ENCODE measurements around the gene ZSWIM3.
A peak's percentile ranks its signal among the peaks of the same experiment; 100 is the strongest.
"Not testable (repeated sequence)": the region's sequence is repeated elsewhere in the genome, so short reads cannot be mapped to it uniquely, and the experiment has no call there.

The ZSWIM3 gene

GRCh38 chr20:45866454-45866853 lies 9.0 kb downstream of the ZSWIM3 start:
- H3K4me1 Mint-ChIP-seq, result peaks cover 3% of the 10 kb centered on the region
- no peak overlapping the region for H3K4me3 Mint-ChIP-seq
- H3K9me3 Mint-ChIP-seq, result no peaks in the 10 kb centered on the region
- H3K27ac Mint-ChIP-seq, result no peak overlapping the region
- no peaks in the 10 kb centered on the region for H3K36me3 Mint-ChIP-seq
- H3K27me3 Mint-ChIP-seq, result no peaks in the 10 kb centered on the region

GRCh38 chr20:45867136-45867818 lies 9.9 kb downstream of the ZSWIM3 start:
- no peak overlapping the region for H3K4me3 Mint-ChIP-seq
- no peaks in the 10 kb centered on the region for H3K9me3 Mint-ChIP-seq
- no peaks in the 10 kb centered on the region for H3K27me3 Mint-ChIP-seq
- no peak overlapping the region for H3K27ac Mint-ChIP-seq
- peaks cover under 1% of the 10 kb centered on the region for H3K36me3 Mint-ChIP-seq
- peaks cover 3% of the 10 kb centered on the region for H3K4me1 Mint-ChIP-seq

GRCh38 chr20:45867819-45868176 lies 10.4 kb downstream of the ZSWIM3 start:
- Mint-ChIP-seq H3K9me3 (no peaks in the 10 kb centered on the region), H3K27me3 (no peaks in the 10 kb centered on the region), H3K4me1 (peaks cover 3% of the 10 kb centered on the region), H3K27ac (no peak overlapping the region), H3K36me3 (peaks cover 1% of the 10 kb centered on the region), H3K4me3 (no peak overlapping the region)

- Mint-ChIP-seq H3K9me3 (no peaks in the 10 kb centered on the region), H3K36me3 (peaks cover 3% of the 10 kb centered on the region), H3K4me1 (no peaks in the 10 kb centered on the region), H3K27ac (no peak overlapping the region), H3K27me3 (no peaks in the 10 kb centered on the region), H3K4me3 (no peak overlapping the region)
These were observed 15.2 kb downstream of the ZSWIM3 start for GRCh38 chr20:45872626-45873025.

DNA sequence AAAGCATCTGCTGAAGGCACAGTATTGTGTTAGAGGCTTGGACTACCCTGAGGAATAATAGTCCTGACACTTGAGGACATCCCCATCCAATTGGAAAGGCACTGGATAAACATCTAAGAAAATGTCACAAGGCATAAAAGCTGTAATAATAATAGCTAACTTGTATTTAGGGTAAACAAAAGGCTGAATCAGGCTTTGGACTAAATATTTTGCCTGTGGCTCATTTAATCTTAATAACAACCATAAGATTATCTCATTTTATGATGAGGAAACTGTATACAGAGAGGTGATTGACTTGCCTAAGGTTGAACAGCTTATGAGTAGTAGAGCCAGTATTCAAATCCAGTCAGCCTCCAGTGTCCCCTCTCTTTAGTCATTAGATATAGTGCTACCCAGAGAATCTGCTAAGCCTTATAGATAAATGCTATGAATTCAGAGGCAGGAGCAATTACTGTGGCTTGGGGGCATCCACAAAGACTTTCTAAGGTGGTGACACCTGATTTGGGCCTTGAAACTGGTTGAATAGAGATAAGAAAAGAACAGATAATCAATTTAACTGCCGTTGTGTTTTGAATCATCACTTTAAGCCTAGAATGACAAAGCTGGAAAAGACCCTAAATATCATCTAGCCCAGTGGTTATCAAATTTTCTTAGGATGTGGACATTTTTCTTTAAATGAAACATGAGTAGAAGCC lies 16.1 kb downstream of the ZSWIM3 start:
- H3K36me3 Mint-ChIP-seq, result peaks cover 3% of the 10 kb centered on the region
- no peak overlapping the region for H3K27ac Mint-ChIP-seq
- no peaks in the 10 kb centered on the region for H3K27me3 Mint-ChIP-seq
- H3K9me3 Mint-ChIP-seq, result no peaks in the 10 kb centered on the region
- H3K4me1 Mint-ChIP-seq, result no peaks in the 10 kb centered on the region
- no peak overlapping the region for H3K4me3 Mint-ChIP-seq

GRCh38 chr20:45874104-45874481 lies 16.7 kb downstream of the ZSWIM3 start:
- H3K27me3 Mint-ChIP-seq, H3K4me1 Mint-ChIP-seq, H3K27ac Mint-ChIP-seq, H3K36me3 Mint-ChIP-seq, H3K4me3 Mint-ChIP-seq, H3K9me3 Mint-ChIP-seq: not testable (repeated sequence)

DNA sequence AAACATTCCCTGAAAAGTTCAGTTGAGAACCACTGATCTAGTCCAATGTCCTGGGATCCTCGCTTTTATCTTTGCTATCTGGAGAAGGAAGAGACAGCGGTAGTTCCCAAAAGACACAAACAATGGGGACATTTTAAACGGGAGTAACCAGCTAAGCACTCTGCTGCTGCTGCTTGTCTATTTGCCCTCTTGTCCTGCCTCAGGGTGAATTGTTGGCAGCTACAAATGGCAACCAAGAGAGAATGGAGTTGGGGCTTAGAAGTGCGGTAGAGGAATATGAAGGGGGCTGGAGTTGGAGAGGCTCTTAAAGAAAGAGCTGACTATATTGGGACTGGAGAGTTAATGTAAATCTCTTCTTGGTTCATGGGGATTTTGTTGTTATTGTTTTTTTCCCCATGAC lies 17.2 kb downstream of the ZSWIM3 start:
- Mint-ChIP-seq H3K27me3 (no peaks in the 10 kb centered on the region), H3K9me3 (no peaks in the 10 kb centered on the region), H3K4me3 (no peak overlapping the region), H3K36me3 (peaks cover 3% of the 10 kb centered on the region), H3K4me1 (no peaks in the 10 kb centered on the region), H3K27ac (no peak overlapping the region)

DNA sequence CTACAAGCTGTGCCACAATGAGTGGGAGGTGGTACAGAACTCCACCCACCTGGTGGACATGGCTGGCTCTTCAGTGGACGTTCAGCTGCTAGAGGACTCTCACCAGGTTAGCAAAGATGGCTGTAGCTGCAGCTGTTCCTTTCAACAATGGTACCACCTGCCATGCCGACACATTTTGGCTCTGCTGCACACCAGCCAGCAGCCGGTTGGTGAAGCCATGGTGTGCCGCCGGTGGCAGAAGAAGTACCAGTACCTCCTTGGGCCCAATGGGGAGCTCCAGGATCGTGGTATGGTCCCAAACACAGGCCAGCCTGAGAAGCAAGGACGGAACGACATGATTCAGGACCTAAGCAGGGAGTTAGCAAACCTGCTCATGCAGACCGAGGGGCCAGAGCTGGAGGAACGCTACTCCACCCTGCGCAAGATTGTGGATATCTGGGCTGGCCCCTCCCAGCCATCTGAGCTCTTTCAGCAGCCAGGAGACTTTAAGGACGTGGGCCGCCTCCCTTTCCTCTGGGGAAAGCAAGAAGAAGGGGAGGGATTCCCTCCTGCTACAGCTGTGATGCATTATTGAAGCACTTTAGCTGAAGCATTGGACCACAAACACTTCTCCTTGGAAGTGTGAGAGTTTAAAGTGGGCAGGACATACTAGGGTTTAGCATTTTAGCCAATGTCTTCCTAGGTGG lies 20.8 kb downstream of the ZSWIM3 start:
- Mint-ChIP-seq H3K4me3 (no peak overlapping the region), H3K9me3 (no peaks in the 10 kb centered on the region), H3K27me3 (no peaks in the 10 kb centered on the region)

DNA sequence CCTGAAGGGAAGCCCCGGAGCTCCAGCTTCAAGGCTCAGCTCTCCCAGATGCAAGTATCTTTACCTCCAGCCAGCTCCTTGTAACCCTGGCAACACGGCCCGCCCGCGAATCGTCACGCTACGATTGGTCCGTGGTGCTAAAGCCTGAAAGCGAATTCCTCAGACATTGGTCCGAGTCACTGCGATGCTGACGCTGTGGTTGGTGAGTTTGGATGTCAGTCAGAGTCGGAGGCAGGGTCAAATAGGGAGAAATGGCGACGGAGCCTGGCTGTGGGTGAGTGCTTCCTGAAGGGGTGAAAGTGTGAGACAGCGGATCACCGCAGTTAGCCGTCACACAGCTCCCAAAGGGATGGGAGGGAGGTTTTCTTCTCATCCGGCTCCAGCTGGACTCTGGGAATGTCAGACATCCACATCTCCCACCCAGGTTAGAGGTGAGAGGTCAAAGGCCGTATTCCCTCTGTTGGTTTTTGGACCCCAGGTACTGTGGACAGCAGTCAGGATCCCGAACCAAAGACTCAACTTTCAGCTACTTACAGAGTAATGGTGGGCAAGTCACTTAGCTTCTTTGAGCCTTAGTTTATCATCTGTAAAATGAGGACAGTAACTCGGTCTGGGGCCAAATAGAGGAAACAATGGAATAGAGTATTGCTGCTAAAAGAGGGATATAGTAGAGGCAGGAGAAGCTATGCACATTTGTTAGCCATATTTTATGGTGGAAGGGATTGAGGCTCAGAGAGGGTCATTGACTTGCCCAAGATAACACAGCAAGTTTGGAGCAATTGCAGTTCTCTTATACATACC lies 23.8 kb downstream of the ZSWIM3 start, which contains the start of gene ZSWIM1:
ZSWIM1 (plus strand) TSS at position 240 of the 801 bp plus-strand sequence. CDS start 1,366 bp downstream, outside the sequence.
- peaks cover 13% of the 10 kb centered on the region for H3K36me3 Mint-ChIP-seq
- H3K9me3 Mint-ChIP-seq, result no peaks in the 10 kb centered on the region
- H3K4me1 Mint-ChIP-seq, result peaks cover 45% of the 10 kb centered on the region
- peak within 1 kb of the TSS; percentile 91 for H3K4me3 Mint-ChIP-seq
- H3K27me3 Mint-ChIP-seq, result no peaks in the 10 kb centered on the region
- H3K27ac Mint-ChIP-seq, result peak within 1 kb of the TSS; percentile 91

More for the DNA sequence above, 20.8 kb downstream of the ZSWIM3 start:
- peaks cover 7% of the 10 kb centered on the region for H3K36me3 Mint-ChIP-seq
- no peak overlapping the region for H3K27ac Mint-ChIP-seq
- peaks cover 23% of the 10 kb centered on the region for H3K4me1 Mint-ChIP-seq

DNA sequence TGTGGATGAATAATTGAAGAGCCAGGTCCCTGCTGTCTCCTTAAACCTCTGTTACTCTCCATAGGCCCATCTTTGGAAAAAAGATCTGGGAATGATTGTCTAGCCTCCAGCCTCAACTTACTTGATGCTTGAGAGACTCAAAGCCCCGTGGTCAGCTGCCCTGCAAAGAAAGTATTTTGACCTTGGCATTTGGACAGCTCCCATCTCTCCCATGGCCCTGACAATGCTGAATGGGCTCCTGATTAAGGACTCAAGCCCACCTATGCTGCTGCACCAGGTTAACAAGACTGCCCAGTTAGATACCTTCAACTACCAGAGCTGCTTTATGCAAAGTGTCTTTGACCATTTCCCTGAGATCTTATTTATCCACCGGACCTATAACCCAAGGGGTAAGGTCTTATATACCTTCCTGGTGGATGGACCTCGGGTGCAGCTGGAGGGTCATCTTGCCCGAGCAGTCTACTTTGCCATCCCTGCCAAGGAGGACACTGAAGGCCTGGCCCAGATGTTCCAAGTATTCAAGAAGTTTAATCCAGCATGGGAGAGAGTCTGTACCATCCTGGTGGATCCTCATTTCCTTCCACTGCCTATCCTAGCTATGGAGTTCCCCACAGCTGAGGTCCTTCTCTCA lies 25.2 kb downstream of the ZSWIM3 start:
- Mint-ChIP-seq H3K27me3 (no peaks in the 10 kb centered on the region), H3K4me1 (peaks cover 49% of the 10 kb centered on the region), H3K36me3 (peaks cover 12% of the 10 kb centered on the region), H3K27ac (peak overlapping the region; percentile 81), H3K9me3 (no peaks in the 10 kb centered on the region), H3K4me3 (peak overlapping the region; percentile 84)

GRCh38 chr20:45883100-45883469 lies 25.7 kb downstream of the ZSWIM3 start:
- no peaks in the 10 kb centered on the region for H3K9me3 Mint-ChIP-seq
- peak overlapping the region; percentile 81 for H3K27ac Mint-ChIP-seq
- H3K4me1 Mint-ChIP-seq, result peaks cover 51% of the 10 kb centered on the region
- peak overlapping the region; percentile 55 for H3K4me3 Mint-ChIP-seq
- no peaks in the 10 kb centered on the region for H3K27me3 Mint-ChIP-seq
- H3K36me3 Mint-ChIP-seq, result peaks cover 14% of the 10 kb centered on the region

DNA sequence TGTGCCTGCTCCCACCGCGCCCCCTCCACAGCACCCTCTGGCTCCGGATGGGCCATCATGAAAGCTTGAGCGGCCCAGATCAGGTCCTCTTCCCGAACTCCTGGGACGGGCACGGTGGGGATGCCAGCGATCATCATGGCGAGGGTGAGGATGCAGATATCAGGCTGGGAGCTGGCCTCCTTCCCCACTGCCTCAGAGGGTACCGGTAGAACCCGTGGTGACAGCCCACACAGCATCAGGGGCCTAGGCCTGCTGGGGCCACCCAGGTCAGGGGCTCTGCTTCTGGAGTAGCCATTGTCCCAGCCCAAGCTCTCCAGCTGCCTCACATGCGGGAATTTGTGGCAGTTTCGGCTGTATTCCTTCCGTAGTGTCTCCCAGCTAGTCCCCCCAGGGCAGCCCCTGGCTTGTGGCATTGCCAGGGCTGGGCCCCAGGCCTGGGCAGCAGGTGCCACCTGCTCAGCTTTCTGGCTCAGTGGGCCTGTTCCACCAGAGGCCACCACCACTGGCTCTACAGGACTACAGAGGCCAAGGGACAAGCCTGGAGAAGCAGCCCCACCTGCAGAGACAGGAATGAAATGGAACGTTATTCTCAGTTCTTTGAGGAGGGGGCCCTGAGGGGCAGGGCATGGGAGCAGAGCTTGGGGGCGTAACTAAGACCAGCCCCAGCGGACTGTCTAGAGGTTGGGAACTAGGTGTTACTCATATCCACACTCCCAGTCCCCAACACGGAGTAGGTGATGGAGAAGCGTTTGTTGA lies 29.4 kb downstream of the ZSWIM3 start:
- H3K27me3 Mint-ChIP-seq, result no peaks in the 10 kb centered on the region
- H3K27ac Mint-ChIP-seq, result peak overlapping the region; percentile 59
- peaks cover 14% of the 10 kb centered on the region for H3K36me3 Mint-ChIP-seq
- H3K4me1 Mint-ChIP-seq, result peaks cover 57% of the 10 kb centered on the region
- H3K4me3 Mint-ChIP-seq, result no peak overlapping the region
- H3K9me3 Mint-ChIP-seq, result no peaks in the 10 kb centered on the region

- no peaks in the 10 kb centered on the region for H3K27me3 Mint-ChIP-seq
- H3K9me3 Mint-ChIP-seq, result no peaks in the 10 kb centered on the region
- peaks cover 11% of the 10 kb centered on the region for H3K36me3 Mint-ChIP-seq
- H3K27ac Mint-ChIP-seq, result peak within 1 kb of the TSS; percentile 59
- peaks cover 57% of the 10 kb centered on the region for H3K4me1 Mint-ChIP-seq
- no peak within 1 kb of the TSS for H3K4me3 Mint-ChIP-seq
These were observed 29.9 kb downstream of the ZSWIM3 start, which contains the start of gene SPATA25 for GRCh38 chr20:45887346-45887715. TSS of gene SPATA25 (minus strand) at chr20:45887622. CDS start at chr20:45887590, 32 bp downstream.

DNA sequence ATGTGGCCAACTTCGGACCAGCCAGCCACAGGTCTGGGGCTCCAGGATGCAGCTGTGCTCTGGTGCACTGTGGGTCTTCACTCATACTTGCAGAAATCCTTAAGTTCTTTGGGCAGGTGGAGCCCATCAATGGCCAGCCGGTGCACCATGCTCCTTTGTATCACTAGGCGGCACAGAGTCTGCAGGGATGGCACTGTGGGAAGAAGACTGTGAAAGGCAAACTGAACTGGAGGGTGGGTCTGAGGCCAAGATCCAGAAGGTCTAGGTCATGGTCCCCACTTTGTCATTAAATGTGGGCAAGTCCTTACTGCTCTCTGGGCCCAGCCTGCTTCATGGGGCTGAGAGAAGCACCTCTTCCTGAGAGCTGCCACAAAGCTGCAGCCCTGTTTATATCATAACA lies 31.3 kb downstream of the ZSWIM3 start:
- Mint-ChIP-seq H3K27ac (peak overlapping the region; percentile 23), H3K4me3 (no peak overlapping the region), H3K4me1 (peaks cover 54% of the 10 kb centered on the region)

More for the DNA sequence above, 31.3 kb downstream of the ZSWIM3 start:
- Mint-ChIP-seq H3K36me3 (peaks cover 6% of the 10 kb centered on the region), H3K9me3 (no peaks in the 10 kb centered on the region), H3K27me3 (no peaks in the 10 kb centered on the region)
